HG03460 (cell line): ENCODE results near the gene HSPBP1.
"Not testable (repeated sequence)": the region's sequence is repeated elsewhere in the genome, so short reads cannot be mapped to it uniquely, and the experiment has no call there.

Source experiments
- ATAC-seq: cut with Tn5 transposase; IDR thresholded peaks from one replicate; pipeline ENCODE4 v1.9.1; 2021; ENCODE audit not compliant: unreplicated experiment

Gene HSPBP1, protein sequence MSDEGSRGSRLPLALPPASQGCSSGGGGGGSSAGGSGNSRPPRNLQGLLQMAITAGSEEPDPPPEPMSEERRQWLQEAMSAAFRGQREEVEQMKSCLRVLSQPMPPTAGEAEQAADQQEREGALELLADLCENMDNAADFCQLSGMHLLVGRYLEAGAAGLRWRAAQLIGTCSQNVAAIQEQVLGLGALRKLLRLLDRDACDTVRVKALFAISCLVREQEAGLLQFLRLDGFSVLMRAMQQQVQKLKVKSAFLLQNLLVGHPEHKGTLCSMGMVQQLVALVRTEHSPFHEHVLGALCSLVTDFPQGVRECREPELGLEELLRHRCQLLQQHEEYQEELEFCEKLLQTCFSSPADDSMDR

DNA sequence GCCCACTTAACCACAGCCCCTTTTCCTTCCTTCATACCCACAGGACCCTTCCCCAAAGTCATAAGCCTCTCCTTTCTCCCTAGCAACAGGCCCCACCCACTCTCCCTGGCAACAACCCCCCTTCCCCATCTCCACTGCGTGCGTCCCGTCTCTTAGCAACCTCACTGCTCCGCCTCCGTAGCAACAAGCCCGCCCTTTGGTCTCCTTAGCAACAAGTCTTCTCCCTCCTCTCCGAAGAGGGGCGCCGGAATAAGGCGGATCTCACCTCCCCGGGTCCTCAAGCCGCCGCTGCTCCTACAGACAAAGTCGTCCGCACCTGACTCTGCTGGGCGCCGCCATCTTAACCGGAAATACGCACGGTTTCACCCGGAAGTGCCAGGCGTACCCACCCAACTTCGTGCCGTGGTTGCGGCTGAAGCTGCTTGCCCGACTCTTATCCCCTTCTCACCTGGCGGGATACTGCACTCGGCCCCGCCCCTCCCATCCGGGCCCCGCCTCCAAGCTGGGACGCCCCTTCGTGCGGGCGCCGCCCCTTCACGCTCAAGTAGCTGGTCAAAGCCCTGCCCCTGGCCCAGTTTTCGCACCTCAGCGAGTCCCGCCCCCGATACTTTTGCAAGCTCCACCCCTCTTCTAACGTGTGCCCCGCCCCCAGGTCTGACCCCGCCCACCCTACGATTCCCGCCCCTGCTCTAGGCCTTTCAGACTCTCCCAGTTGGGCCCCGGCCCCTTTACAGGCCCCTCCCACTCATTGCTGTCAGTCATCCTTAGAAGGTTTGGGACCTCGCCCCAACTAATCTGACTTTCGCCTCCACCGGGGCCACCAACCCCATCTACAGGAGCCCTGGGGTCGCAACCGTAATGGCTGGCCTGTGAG lies at the start of gene HSPBP1:
HSPBP1 (minus strand) TSS at position 341 of the 874 bp plus-strand sequence. CDS start 502 bp downstream, outside the sequence.
- peak; percentile 64 for ATAC-seq

GRCh38 chr19:55328774-55329318 lies 48.9 kb upstream of the HSPBP1 start:
- not testable (repeated sequence) for ATAC-seq

DNA sequence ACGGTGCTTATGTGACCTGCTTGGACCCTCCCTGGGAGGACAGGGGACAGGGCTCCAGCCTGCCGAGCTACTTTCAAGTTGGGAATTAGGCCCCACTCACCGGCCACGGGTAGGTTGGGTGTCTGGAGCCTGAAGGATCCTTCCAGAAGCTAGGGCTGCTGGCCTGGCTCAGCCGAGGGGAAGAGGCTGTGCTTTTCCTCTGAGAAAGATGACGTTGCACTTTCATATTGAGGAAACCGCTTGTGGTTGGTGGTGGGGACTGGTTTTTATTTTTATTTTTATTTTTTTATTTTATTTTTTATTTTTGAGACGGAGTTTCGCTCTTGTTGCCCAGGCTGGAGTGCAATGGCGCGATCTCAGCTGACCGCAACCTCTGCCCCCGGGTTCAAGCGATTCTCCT lies 45.3 kb upstream of the HSPBP1 start, which contains the start of gene TMEM150B:
TMEM150B (minus strand) TSS at position 170 of the 400 bp plus-strand sequence. CDS start 4,305 bp downstream, outside the sequence.
- no peak for ATAC-seq

- no peak for ATAC-seq
These were observed 44.8 kb upstream of the HSPBP1 start for GRCh38 chr19:55324662-55325061.

- no peak for ATAC-seq
These were observed 42.4 kb upstream of the HSPBP1 start for GRCh38 chr19:55322204-55322885.

DNA sequence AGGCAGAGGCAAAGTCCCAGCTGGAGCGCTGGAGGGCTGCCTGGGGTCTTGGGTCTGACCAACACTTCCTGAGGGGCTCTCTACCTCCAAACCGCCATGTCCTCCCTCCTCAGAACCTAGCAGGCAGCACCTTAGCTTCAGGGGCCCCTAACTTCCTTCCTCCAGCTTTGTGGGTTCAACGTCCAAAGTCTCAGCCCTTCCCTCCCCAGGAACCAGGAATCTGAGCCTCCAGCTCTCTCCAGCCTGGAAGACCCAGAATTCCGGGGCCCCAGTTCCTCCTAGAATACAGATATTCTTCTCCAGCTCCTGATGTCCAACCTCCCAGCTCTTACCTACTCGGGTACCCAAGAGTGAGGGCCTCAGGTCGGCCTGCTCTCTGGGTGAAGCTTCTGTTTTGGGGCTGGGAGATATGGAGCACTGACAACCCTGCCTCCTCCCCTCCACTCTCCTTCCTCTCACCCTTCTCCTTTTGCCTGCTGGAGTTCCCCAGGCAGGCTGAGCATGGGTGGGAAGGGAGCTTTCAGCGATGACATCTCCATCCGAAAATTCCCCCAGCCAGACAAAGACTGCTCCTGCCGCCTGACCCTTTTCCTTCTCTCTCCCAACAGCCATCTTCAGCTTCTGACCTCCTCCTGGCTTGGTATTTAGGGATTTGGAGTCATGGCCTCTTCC lies 41.7 kb upstream of the HSPBP1 start:
- ATAC-seq, result no peak

GRCh38 chr19:55320844-55321419 lies 41.0 kb upstream of the HSPBP1 start:
- ATAC-seq, result no peak

DNA sequence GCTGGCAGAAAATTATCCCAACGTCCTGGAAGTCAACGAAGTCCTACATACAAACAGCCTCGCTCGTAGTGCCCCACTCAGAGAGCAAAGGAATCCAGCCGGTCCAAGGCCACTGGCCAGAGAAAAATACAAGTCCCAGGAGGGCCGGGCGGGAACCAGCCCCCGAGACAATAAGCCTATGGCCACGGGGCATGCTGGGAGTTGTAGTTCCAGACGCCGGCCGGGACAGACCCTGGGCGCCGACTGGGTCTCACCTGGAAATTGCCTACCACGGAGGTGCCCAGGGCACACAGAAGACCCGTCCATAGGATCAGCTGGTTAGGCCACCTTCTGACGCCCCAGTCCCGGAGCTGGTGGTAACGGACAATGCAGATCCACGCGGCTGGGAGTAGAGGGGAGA lies 39.9 kb upstream of the HSPBP1 start:
- ATAC-seq, result no peak

DNA sequence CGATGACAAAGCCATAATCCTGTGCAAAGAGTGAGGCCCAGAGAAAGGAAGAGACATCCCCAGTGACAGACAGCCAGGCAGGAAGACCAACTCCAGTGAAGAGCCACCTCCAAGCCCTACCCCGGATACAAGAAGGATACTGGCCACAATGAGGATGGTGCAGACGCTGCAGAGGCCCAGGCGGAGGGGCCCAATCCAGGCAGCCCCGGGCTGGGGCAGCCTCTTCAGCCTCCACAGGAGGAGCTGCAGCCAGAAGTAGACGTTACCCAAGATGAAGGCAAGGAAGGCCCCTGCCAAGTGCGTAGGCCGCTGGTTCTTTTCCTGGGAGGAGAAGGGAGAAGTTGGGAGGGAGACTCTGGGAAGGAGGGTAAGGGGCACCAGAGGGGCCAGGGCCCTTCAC lies 36.7 kb upstream of the HSPBP1 start:
- ATAC-seq, result no peak

- ATAC-seq, result no peak
These were observed 36.1 kb upstream of the HSPBP1 start for GRCh38 chr19:55315956-55316525.

GRCh38 chr19:55314396-55314795 lies 34.5 kb upstream of the HSPBP1 start:
- no peak for ATAC-seq

DNA sequence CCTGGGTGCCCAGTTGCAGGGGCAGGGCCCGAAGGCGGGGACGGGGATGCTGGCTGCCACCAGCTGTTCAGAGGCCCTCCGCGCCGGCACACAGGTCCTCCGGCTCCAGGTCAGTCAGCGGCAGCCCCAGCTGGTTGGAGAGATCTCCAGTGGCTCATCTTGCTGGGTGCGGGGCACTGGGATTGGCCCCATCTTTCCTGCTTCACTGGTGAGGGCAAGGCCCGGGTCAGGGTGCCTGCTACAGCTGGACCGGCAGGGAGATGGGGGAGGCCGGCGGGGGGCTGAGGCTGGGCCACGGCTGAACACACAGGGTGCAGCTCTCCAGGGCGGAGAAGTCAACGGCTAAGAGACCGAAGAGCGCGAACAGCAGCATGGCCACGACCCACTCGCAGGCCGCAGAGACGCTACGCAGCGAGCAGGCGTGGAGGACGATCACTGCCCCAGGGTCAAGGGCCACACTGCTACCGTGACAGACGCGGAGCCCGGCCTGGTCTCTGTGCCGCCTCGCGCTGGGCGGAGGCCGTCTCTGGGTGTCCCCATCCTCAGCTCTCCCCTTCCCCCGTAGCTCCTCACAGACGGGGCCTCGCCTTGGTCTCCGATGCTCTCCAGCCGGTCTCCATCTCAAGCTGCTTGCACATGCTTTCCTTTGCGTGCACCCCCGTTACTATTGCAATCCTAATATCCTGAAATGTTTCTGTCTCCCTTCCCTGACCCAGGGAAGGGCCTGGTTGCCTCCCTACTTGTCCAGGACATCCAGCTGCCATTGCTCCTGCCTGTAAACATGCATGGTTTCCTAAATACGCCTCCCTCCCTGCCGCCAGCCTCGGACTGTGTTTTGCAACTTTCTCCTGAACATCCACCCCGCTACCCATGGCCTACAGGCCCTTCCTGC lies 33.0 kb upstream of the HSPBP1 start:
- no peak for ATAC-seq

DNA sequence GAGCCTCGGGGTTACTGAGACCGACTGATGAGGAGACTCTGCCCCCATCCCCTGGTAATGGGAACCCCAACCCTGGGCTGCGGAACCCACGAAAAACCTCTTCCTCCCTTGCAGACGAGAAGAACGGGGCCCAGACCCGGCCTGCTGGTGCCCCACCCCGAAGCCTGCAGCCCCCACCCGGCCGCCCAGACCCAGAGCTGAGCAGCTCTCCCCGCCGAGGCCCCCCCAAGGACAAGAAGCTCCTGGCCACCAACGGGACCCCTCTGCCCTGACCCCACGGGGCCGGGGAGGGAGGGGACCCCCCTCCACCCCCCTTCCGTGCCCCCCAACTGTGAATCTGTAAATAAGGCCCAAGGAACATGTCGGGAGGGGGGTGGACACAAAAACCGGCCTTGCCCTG lies 31.9 kb upstream of the HSPBP1 start:
- ATAC-seq, result no peak

GRCh38 chr19:55311397-55311796 lies 31.5 kb upstream of the HSPBP1 start:
- ATAC-seq, result no peak

DNA sequence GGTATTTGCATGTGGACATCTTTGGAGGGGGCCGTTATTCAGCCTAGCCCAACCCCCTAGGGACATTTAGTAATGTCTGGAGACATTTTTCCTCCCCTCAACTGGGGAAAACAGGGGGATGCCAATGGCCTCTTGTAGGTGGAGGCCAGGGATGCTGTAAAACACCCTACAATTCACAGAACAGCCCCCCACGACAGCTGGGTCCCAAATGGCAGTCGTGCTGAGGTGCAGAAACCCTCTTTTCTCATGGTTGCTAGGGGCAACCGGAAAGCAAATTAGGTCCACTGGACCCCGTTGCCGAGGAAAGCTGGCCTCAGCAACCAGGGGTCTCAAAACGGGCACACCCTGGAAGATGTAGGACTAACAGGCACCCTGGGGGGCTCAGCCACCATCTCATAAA lies 30.6 kb upstream of the HSPBP1 start:
- ATAC-seq, result no peak

GRCh38 chr19:55309448-55309847 lies 29.5 kb upstream of the HSPBP1 start:
- ATAC-seq, result no peak

GRCh38 chr19:55308281-55308680 lies 28.4 kb upstream of the HSPBP1 start:
- no peak for ATAC-seq

DNA sequence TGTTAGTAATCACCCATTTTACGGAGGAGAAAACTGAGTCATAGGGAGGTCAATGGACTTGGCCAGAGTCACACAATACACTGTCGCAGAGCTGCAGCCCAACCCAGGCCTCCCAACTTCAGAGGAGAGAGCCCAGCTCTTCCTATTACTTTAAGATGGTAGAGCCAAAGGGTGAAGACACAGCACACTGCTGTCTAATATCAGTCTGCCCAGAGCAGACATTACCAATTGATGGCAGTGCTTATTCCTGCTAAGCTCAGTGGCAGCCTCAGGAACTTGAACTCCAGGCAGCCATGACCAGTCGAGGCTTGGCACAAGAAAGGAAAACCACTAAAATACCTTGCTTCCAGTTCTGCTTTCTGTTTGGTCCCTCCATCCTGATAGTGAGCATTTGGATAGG lies 26.8 kb upstream of the HSPBP1 start:
- ATAC-seq, result no peak
